Stimulated activated CD8-positive, alpha-beta memory T cell treated with anti-CD3 and anti-CD28 coated beads, Interleukin-15, amount 100 ng/mL, for 24 hours (primary cell): ENCODE data around the gene PDCD1LG2.

ENCODE experiments used
- DNase-seq: peaks from one replicate; pipeline ENCODE4 v3.0.0-alpha.2; 2020; ENCODE audit warnings: low read depth

PDCD1LG2 gene

DNA sequence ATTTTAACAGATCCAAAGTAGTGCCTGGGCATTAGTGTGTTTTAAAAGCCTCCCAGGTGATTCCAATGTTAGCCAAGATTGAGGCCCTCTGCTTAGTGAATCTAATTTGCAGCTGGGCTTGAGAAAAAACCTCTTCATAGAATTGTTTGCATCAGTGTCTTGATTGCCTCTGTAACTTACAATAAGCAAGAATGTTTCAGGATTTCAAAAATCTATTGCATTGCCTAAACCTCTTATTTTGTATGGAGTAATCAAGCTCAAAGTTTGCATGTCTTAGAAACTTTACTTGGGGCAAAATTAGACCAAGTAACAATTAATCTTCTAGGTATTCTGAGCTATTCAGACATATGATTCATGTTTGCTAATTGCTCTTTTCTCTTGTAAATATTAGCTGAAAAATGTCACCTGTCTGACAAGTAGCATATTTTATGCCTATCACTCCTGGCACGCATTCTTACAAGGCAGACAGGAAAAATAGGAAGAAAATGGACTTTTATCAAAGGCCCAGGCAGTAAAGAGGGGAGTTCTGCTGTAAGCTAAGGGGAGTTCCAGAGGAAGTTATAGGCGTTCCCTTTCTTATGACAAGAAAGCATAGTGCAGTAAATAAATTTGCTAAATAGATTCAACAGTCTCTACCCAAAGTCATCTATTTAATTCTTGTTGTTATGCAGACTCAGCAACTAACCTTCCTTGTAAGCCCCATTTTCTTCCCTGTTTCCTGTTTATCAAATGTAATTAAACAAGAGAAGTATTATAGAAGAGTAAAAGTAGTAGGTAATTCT lies 21.0 kb downstream of the PDCD1LG2 start:
- DNase-seq = no peak

DNA sequence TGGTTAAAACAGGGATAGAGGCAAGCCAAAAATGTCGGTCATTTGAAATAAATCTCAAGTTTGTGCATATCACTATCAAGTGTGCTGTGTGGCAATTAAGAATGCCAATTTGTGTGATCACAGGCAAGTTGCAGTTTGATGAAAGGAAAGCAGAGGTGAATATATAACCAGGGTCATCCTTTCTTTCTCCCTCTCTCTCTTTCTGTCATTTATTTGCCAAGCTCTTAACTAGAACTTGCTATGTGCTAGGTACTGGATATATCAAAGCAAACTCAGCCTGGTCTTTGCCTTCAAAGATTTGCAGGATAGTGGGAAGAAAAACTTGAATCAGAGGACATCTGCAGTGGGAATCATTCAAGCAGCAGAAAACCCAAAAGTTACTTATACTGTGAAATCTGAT lies 22.0 kb downstream of the PDCD1LG2 start:
- no peak for DNase-seq

DNA sequence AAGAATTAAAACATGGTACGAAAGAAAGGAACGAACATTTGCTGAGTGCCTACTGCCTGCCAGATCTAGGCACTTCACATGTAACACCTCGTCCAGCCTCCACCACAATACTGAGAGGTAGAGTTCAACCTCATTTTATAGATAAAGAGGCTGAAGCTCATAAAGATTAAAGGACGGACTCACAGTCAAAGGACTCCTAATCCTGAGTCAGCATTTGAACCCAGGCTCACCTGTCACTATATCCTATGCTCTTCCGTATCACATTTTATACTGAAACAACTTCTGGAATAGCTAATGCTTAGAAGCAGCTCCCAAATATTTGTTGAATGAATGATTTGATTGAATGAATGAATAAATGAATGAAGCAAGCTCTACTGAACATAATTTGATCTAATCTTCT lies 22.5 kb downstream of the PDCD1LG2 start:
- DNase-seq = no peak

GRCh38 chr9:5536684-5537083 lies 26.4 kb downstream of the PDCD1LG2 start:
- no peak for DNase-seq

DNA sequence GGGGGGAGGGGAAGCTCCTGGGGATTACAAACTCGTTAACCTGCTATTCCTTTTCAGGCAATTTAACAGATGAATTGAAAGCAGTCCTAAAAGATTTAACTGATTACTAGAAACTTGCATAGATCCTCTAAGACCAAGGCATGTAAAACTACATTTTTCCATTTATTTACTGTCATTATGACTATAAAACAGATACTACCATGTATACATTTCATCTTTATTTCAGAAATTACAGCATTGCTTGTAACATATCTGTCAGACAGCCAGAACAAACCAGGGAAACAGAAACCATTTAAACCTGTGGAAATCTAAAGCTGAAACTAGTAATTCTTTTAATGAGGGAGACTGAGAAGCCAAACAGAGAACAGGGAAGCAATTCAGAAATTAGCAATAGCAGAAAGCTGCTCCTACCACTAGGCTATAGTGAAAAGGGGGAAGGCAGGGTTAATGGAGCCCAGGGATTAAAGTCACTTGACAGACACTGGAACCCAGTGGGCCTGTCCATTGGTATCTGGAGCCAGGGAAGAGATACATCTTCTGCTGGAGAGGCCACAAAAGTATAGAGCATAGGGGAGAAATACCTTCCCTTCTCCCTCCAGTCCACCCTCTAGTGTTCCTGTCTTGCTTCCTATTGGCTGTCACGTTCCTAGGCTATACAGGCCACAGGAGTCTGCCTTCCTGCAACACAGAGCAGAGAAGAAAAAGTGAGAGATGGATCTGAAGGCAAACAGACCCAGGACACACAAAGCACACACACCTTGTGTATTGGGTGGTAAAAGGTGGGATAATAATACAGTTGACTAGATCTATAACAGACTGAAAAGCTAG lies 33.8 kb downstream of the PDCD1LG2 start:
- no peak for DNase-seq

DNA sequence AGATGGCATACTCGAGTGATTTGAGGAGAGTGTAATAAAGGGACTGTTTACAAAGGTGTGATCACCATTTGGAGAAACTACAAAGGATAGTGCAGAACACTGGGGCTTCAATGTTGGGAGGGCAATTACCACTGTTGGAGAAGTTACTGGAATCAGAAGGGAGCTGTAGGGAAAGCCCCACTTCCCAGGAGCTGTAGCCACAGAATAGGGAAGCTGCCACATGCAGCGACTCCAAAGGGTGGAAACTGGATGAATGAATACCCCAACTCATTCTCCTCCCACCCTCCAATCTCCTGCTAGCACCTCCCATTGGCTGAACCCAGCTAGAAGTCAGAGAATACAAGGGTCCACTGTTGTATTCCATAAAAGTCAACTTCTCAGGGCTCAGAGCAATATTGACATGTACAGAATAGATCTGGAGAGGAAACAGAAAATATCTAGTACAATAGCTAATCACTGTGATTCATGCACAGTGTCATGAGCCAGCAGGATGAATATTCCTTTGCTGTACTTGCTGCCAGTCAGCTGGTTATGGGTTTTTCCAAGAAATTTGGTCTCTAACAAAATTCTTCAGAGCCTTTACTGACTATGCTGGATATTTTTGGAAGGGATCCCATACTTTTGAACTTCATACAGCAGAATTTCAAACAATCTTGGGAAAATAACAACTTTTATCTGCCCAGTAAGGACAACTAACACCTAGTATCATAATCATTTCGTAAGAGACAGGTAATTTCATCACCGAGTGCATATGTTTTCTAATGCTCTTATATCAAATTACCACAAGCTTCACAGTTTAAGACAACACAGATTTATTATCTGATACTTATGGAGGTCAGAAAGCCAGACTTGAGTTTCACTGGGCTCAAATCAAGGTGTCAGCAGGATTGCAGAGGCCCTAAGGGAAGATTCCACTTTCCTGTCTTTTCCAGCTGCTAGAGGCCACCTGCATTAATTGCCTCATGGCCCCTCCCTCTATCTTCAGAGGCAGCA lies 39.6 kb downstream of the PDCD1LG2 start:
- DNase-seq = no peak

- DNase-seq = no peak
Observed at GRCh38 chr9:5551368-5552150, 41.2 kb downstream of the PDCD1LG2 start.

GRCh38 chr9:5552301-5552700 lies 42.0 kb downstream of the PDCD1LG2 start:
- DNase-seq = no peak

DNA sequence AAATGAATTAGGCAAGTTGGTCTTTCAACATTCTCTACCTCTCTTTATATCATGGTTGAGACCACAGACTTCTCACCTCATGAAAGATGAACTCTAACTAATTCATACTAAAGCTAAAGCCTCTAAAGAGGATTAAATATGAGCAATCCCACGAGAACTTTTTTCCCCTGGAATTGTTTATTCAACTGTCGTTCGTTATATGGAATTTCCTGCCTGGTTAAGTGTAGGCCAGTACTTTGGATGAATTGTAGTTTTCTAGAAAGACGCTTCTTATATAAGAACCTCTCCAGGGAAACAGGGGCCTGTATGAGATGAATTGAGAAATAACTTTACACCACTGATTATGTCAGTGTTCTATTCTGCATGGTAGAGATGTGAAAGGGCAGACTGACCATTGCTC lies 42.9 kb downstream of the PDCD1LG2 start:
- no peak for DNase-seq

DNA sequence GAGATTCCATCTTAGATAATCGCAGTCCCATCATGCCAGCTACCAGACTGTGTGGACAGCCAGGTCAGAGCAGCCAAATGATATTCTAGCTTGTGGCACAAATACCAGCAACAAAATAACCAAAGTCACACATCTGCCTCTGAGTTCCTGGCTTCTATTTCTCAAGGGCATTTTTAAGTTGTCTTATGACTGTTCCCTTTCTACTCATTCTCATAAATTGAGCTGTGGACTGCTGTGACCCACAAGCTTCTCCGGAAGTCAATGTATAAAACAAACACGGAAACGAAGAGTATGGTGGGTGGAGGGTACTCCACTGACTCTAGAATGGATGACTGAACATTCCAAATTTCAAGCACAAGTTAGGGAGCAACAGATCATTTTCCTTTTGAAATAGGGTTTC lies 43.9 kb downstream of the PDCD1LG2 start:
- DNase-seq = no peak

DNA sequence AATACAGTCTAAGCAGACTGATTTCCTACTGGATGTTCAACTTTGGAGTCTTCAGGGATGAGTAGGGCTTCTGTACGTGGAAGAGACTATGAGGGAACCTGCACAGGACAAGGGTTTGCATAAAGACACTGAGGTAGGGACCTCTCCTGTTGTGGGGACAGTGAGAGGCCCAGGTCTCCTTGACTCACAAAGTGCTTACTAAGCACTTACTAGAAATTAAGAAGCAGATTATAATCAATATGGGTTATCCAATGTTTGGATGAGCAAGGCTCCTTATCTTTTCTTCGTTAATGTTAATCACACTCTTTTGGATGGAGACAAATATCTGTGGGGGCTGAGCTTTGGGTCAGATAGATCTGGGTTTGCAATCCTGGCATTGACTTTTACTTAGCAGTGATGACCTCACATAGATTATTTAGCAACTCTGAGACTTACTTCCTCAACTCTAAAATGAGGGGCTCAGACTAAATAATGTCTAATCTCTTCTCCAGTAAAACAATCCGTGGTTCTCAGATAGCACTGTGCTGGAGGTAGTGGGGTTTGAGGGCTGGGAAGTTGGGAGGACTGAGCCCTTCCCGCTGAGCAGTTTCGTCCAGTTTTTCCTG lies 45.9 kb downstream of the PDCD1LG2 start:
- no peak for DNase-seq

DNA sequence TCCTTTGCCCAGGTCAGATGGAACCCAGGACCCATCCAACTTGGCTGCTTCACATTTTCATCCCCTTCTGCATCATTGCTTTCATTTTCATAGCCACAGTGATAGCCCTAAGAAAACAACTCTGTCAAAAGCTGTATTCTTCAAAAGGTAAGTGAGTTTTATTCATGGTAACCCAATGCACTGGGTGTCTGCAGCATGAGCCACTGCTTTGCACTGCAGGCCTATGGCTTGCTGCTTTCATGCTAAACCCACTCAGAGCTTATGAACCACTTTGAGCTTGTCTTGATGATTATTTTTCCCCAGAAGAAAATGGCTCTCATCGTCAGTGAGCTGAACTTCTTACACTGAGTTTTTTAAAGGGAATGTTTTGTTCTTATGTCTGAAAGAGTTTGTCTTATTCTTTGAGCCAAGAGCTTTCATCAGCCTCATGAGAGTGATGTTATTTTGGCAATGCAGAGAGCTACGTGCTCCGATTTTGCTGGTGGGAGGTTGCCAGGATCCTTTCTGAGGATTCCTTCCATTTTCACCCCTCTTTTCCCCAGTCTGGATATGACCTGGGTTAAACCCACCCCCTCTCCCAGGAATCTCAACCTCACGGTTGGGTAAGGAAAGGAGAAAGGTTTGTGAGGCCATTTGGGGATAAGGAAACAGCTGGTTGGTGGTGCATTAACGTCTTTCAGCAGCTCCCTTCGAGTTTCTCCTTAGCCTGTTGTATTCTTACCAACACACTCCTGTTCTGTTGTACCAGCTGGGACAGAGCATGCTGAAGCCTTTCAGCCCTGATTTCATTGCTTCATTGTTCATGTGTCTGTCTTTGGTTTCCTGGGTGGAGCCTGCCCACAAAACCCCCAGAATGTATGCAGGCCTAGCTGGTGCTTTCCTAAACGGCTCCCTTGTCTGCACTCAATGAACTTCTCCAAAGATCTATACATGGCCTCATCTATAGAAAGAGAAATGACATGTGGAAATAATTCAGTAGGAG lies 47.6 kb downstream of the PDCD1LG2 start:
- no peak for DNase-seq

GRCh38 chr9:5559659-5560058 lies 49.3 kb downstream of the PDCD1LG2 start:
- DNase-seq = no peak

- DNase-seq = no peak
Observed at GRCh38 chr9:5560443-5561100, 50.2 kb downstream of the PDCD1LG2 start.

GRCh38 chr9:5561828-5562488 lies 51.6 kb downstream of the PDCD1LG2 start:
- no peak for DNase-seq

- DNase-seq = no peak
Observed at GRCh38 chr9:5562806-5563416, 52.6 kb downstream of the PDCD1LG2 start.

DNA sequence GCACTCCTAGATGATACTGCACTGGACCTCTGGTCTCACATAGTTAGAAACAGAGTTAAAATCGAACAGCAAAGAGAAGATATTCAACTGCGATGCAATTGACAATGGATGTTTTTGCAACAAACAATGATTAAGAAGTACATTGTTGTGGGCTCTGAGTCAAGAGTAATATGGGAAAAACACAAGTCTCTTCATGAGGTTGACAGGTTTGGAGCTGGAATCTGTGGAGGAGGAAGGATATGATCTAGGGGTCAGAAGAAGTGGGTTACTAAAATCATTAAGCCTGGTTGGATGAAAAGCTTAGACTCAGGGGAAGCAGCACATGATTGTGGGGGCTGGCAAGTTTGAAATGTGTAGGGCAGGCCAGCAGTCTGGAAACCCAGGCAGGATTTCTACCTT lies 53.1 kb downstream of the PDCD1LG2 start:
- no peak for DNase-seq

GRCh38 chr9:5563886-5564285 lies 53.6 kb downstream of the PDCD1LG2 start:
- no peak for DNase-seq
